Measurements from ENCODE around the gene TRPM2.

Gene TRPM2

GRCh38 chr21:44353191-44353970 is at the start of gene TRPM2:
Gene TRPM2 (plus strand): TSS chr21:44353621. CDS start chr21:44353701, 80 bp downstream.
- peak within 1 kb of the TSS; percentile 70 for H3K27ac Mint-ChIP-seq
- ATAC-seq (ENCODE audit: low read depth), result peak; percentile 66
- H3K36me3 Mint-ChIP-seq, result no peaks in the 10 kb centered on the region
- DNase-seq (ENCODE audit: low spot score in 2 of 2), result peak in 1 of 2 donors; percentile 35
- peaks cover 1% of the 10 kb centered on the region for H3K27me3 Mint-ChIP-seq
- H3K4me1 Mint-ChIP-seq, result peaks cover 33% of the 10 kb centered on the region
- H3K9me3 Mint-ChIP-seq, result no peaks in the 10 kb centered on the region
- H3K4me3 Mint-ChIP-seq, result peak within 1 kb of the TSS; percentile 85

GRCh38 chr21:44304011-44304616 is 49.3 kb upstream of the TRPM2 start:
- DNase-seq (ENCODE audit: low spot score in 2 of 2), result no peak
- no peaks in the 10 kb centered on the region for H3K27me3 Mint-ChIP-seq
- no peak overlapping the region for H3K4me3 Mint-ChIP-seq
- no peak for ATAC-seq (ENCODE audit: low read depth)
- H3K36me3 Mint-ChIP-seq, result peaks cover 11% of the 10 kb centered on the region
- peak overlapping the region; percentile 76 for H3K27ac Mint-ChIP-seq
- peaks cover 37% of the 10 kb centered on the region for H3K4me1 Mint-ChIP-seq
- H3K9me3 Mint-ChIP-seq, result no peaks in the 10 kb centered on the region

DNA sequence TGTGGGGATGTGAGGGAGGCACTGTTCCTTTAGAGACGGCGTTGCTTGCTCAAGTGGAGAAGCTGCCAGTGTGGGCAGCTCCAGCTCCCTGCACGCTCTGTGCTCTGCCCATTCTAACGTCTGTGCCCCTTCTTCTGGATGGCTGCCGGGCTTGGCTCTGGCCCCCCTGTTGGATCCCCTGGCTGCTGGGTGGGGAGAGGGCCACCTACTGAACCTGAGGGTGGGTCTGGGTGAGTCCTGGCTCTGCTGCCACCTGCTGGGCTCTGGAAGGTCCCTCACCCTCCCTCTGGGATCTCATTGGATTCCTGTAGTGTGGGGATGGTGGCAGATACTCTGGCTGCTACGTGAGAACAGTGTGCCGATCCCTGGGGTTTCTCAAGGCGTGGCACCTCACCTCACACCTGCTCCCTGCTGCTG is 48.5 kb upstream of the TRPM2 start:
- H3K27me3 Mint-ChIP-seq, result no peaks in the 10 kb centered on the region
- ATAC-seq (ENCODE audit: low read depth) (peak; percentile 51), DNase-seq (ENCODE audit: low spot score in 2 of 2) (peak; percentile 46 to 53)
- no peaks in the 10 kb centered on the region for H3K9me3 Mint-ChIP-seq
- H3K4me3 Mint-ChIP-seq, result peak overlapping the region; percentile 59
- peaks cover 34% of the 10 kb centered on the region for H3K4me1 Mint-ChIP-seq
- H3K36me3 Mint-ChIP-seq, result peaks cover 11% of the 10 kb centered on the region
- H3K27ac Mint-ChIP-seq, result peak overlapping the region; percentile 76

DNA sequence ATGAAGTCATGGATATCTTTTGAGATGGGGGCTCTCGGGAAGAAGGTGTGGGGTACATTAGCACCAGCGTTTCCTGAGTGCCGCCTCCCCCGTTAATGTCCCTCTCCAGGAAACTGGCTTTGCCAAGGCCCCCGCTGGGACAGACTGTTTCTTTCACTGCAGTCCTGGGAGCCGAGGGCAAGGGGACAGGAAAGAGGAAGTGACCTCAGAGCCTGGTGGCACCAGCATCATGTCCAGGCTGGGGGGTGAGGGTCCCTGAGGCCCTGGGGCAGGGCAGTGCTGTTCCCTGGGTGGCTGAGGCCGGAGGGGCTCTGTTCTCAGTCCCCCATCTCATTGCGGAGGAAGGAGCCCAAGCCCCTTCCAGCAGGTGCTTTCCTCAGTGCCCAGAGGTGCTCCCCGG is 47.7 kb upstream of the TRPM2 start:
- Mint-ChIP-seq H3K9me3 (no peaks in the 10 kb centered on the region), H3K4me3 (no peak overlapping the region), H3K36me3 (peaks cover 11% of the 10 kb centered on the region), H3K27ac (no peak overlapping the region), H3K27me3 (no peaks in the 10 kb centered on the region), H3K4me1 (peaks cover 34% of the 10 kb centered on the region)
- ATAC-seq (ENCODE audit: low read depth) (no peak), DNase-seq (ENCODE audit: low spot score in 2 of 2) (no peak)

GRCh38 chr21:44306936-44307704 is 46.3 kb upstream of the TRPM2 start:
- Mint-ChIP-seq H3K36me3 (peaks cover 20% of the 10 kb centered on the region), H3K27me3 (no peaks in the 10 kb centered on the region), H3K27ac (no peak overlapping the region), H3K9me3 (no peaks in the 10 kb centered on the region), H3K4me3 (no peak overlapping the region), H3K4me1 (peaks cover 26% of the 10 kb centered on the region)
- no peak for DNase-seq (ENCODE audit: low spot score in 2 of 2)
- ATAC-seq (ENCODE audit: low read depth), result no peak

DNA sequence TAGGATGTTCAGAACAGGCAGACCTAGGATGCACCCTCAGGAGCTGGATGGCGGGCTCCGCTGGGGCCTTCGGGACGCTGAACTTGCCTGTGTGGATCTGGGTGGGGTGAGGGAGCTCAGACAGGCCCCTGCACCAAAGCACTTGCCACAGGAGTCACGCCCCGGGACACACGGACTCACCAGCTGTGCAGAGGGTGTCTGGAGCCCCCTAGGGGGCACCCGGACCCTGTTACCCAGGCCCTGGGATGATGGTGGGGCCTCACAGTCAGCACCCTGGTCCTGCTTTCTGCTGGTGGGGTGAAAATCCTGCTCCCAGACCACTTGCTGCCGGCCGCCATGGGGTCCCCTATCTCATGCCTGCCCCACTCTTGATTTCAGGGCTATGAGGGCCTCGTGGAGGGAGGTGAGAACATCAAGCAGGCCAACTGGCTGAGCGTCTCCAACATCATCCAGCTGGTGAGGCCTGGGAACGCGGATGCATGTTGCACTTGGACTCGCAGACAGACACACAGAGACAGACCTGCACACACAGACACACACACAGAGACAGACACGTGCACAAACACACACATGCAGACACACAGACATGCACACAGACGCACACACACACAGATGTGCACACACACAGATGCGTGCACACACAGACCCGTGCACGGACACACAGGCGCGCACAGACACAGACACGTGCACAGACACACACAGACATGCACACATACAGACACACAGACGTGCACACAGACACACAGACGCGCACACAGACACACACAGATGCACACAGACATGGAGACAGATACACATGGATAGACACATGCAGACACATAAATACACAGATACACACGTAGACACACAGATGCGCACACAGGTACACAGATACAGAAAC is 42.6 kb upstream of the TRPM2 start:
- ATAC-seq (ENCODE audit: low read depth), result no peak
- Mint-ChIP-seq H3K9me3 (no peaks in the 10 kb centered on the region), H3K36me3 (peaks cover 24% of the 10 kb centered on the region), H3K4me3 (no peak overlapping the region), H3K4me1 (peaks cover 5% of the 10 kb centered on the region), H3K27ac (peak overlapping the region; percentile 67), H3K27me3 (no peaks in the 10 kb centered on the region)
- no peak for DNase-seq (ENCODE audit: low spot score in 2 of 2)

DNA sequence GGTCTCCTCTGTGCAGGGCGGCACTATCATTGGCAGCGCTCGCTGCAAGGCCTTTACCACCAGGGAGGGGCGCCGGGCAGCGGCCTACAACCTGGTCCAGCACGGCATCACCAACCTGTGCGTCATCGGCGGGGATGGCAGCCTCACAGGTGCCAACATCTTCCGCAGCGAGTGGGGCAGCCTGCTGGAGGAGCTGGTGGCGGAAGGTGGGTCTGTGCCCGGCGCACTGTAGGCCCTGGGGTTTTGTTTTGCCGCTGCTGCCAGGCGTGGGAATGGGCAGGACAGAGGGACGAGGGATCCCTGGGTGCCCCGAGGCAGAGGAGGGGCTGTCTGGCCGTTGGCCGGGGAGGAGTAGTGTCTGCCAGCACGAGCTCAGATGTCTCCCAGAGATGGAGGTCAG is 41.3 kb upstream of the TRPM2 start:
- Mint-ChIP-seq H3K27ac (no peak overlapping the region), H3K9me3 (no peaks in the 10 kb centered on the region), H3K36me3 (peaks cover 24% of the 10 kb centered on the region), H3K4me1 (peaks cover 5% of the 10 kb centered on the region), H3K27me3 (no peaks in the 10 kb centered on the region), H3K4me3 (no peak overlapping the region)
- DNase-seq (ENCODE audit: low spot score in 2 of 2) (no peak), ATAC-seq (ENCODE audit: low read depth) (no peak)

DNA sequence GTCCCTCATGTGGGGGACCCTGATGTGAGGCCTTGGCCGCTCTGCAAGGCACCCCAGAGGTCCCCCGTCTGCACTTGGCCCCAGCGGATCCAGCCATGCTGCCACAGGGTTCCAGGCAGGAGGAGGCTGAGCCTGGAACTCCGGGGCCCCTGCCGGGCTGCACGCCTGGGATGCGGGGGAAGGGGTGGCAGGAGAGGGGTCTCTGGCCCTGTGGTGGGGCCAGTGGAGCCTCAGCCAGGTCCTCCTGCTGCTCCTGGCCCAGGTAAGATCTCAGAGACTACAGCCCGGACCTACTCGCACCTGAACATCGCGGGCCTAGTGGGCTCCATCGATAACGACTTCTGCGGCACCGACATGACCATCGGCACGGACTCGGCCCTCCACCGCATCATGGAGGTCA is 40.7 kb upstream of the TRPM2 start:
- no peaks in the 10 kb centered on the region for H3K27me3 Mint-ChIP-seq
- peaks cover 5% of the 10 kb centered on the region for H3K4me1 Mint-ChIP-seq
- H3K27ac Mint-ChIP-seq, result no peak overlapping the region
- H3K9me3 Mint-ChIP-seq, result no peaks in the 10 kb centered on the region
- H3K36me3 Mint-ChIP-seq, result peaks cover 19% of the 10 kb centered on the region
- no peak overlapping the region for H3K4me3 Mint-ChIP-seq
- DNase-seq (ENCODE audit: low spot score in 2 of 2) (no peak), ATAC-seq (ENCODE audit: low read depth) (no peak)

DNA sequence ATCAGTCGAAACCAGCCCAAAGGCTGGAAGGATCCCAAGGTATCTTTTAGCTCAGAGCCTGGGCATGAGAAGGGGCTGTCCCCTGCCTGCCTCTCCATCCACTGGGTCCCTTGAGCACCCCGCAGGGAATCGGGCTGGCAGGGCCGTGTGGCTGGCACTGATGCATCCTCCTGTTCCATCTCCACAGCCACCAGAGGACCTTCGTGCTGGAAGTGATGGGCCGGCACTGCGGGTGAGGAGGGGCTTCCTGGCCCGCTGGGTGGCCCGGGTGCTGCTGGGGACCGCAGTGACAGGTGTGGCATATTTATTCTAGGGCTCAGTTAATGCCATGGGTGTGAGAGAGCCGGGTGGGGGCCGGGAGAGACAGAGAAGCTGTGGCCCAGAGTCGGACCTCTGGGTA is 40.0 kb upstream of the TRPM2 start:
- H3K4me3 Mint-ChIP-seq, result no peak overlapping the region
- H3K4me1 Mint-ChIP-seq, result peaks cover 5% of the 10 kb centered on the region
- peaks cover 17% of the 10 kb centered on the region for H3K36me3 Mint-ChIP-seq
- DNase-seq (ENCODE audit: low spot score in 2 of 2), result no peak
- no peak overlapping the region for H3K27ac Mint-ChIP-seq
- no peaks in the 10 kb centered on the region for H3K27me3 Mint-ChIP-seq
- H3K9me3 Mint-ChIP-seq, result no peaks in the 10 kb centered on the region
- no peak for ATAC-seq (ENCODE audit: low read depth)

GRCh38 chr21:44314128-44314527 is 39.3 kb upstream of the TRPM2 start:
- no peak overlapping the region for H3K27ac Mint-ChIP-seq
- DNase-seq (ENCODE audit: low spot score in 2 of 2) (no peak), ATAC-seq (ENCODE audit: low read depth) (no peak)
- no peaks in the 10 kb centered on the region for H3K27me3 Mint-ChIP-seq
- peaks cover 5% of the 10 kb centered on the region for H3K4me1 Mint-ChIP-seq
- no peak overlapping the region for H3K4me3 Mint-ChIP-seq
- H3K9me3 Mint-ChIP-seq, result no peaks in the 10 kb centered on the region
- H3K36me3 Mint-ChIP-seq, result peaks cover 16% of the 10 kb centered on the region

DNA sequence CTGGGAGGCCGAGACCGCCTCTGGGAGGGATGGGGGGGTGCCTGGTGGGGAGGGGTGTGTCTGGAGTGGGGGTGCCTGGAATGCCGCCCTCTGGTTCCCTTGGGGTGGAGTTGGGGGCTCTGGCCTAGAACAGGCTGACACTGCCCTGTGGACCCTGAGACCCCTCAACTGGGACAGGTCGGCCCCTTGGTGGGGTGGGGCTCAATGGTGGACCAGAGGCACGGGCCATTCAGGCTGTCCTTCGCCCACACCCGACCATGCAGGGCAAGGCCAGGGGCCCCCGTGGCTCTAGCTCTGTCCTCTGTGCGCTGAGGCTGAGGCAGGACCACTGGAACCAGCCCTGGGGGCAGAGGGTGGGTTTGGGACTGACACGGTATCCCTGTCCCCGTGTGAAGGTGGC is 38.9 kb upstream of the TRPM2 start:
- Mint-ChIP-seq H3K36me3 (peaks cover 16% of the 10 kb centered on the region), H3K4me3 (no peak overlapping the region), H3K27ac (no peak overlapping the region)

GRCh38 chr21:44315691-44316203 is 37.7 kb upstream of the TRPM2 start:
- Mint-ChIP-seq H3K36me3 (peaks cover 16% of the 10 kb centered on the region), H3K27me3 (no peaks in the 10 kb centered on the region), H3K4me3 (no peak overlapping the region), H3K4me1 (peaks cover 5% of the 10 kb centered on the region), H3K9me3 (no peaks in the 10 kb centered on the region), H3K27ac (no peak overlapping the region)
- DNase-seq (ENCODE audit: low spot score in 2 of 2) (no peak), ATAC-seq (ENCODE audit: low read depth) (no peak)

More for the DNA sequence above, 38.9 kb upstream of the TRPM2 start:
- Mint-ChIP-seq H3K9me3 (no peaks in the 10 kb centered on the region), H3K27me3 (no peaks in the 10 kb centered on the region), H3K4me1 (peaks cover 5% of the 10 kb centered on the region)
- ATAC-seq (ENCODE audit: low read depth) (no peak), DNase-seq (ENCODE audit: low spot score in 2 of 2) (no peak)

GRCh38 chr21:44316277-44316900 is 37.0 kb upstream of the TRPM2 start:
- ATAC-seq (ENCODE audit: low read depth) (no peak), DNase-seq (ENCODE audit: low spot score in 2 of 2) (no peak)
- Mint-ChIP-seq H3K9me3 (no peaks in the 10 kb centered on the region), H3K27me3 (no peaks in the 10 kb centered on the region), H3K4me3 (no peak overlapping the region), H3K36me3 (peaks cover 10% of the 10 kb centered on the region), H3K4me1 (no peaks in the 10 kb centered on the region), H3K27ac (peak overlapping the region; percentile 66)
